Panc1 (cell line): ENCODE results near the gene DNAAF9. TPM values are rescaled to one million over a fixed set of nuclear protein-coding genes. Genes with fewer than 3 reads are reported as not detected.

Source experiments
- ATAC-seq: fragments of 200-7000 bp; cut with Tn5 transposase; 2 replicates; pipeline ENCODE4 v1.9.1; 2020; ENCODE audit warnings: mild to moderate bottlenecking, moderate library complexity
- BruUV-seq: library from RNA; stranded (reverse); fragments of 400-500 nt; replicated peaks from 2 replicates; lab custom pipeline; 2021; lab: Mats Ljungman, UMichigan
- CTCF ChIA-PET: fragments of 300-600 bp; sonication (Branson Sonifier 250); formaldehyde crosslinking; loops from one replicate; lab custom pipeline; 2022; ENCODE audit warnings: antibody characterized with exemption; lab: Charles Lee
- POLR2A ChIA-PET: fragments of 300-600 bp; sonication (Branson Sonifier 250); formaldehyde crosslinking; loops from one replicate; lab custom pipeline; 2022; ENCODE audit warnings: antibody characterized with exemption; lab: Charles Lee
- DNase-seq: peaks from one replicate; pipeline ENCODE4 v3.0.0-alpha.2; 2010; ENCODE audit warnings: low read depth, low spot score
- H3K27ac ChIP-seq: 2 replicates; pipeline ENCODE4 v1.5.1; 2011; ENCODE audit warnings: mild to moderate bottlenecking, low read length, inconsistent platforms
- H3K27me3 ChIP-seq: fragments of 200-500 bp; sonication (Bioruptor generic); 2 replicates; pipeline ENCODE4 v1.6.0; 2014; ENCODE audit warnings: low read length, inconsistent platforms; ENCODE audit not compliant: control insufficient read depth, insufficient read depth
- H3K36me3 ChIP-seq: fragments of 200-500 bp; sonication (Bioruptor generic); 2 replicates; pipeline ENCODE4 v1.5.1; 2014; ENCODE audit warnings: inconsistent platforms, mild to moderate bottlenecking, low read length, moderate library complexity; ENCODE audit not compliant: control insufficient read depth, insufficient read depth
- H3K4me1 ChIP-seq: 2 replicates; pipeline ENCODE4 v1.5.1; 2011; ENCODE audit warnings: inconsistent platforms, mild to moderate bottlenecking, low read length, moderate library complexity; ENCODE audit not compliant: control insufficient read depth, insufficient read depth
- H3K4me3 ChIP-seq, 2 experiments: 2 replicates each; pipeline ENCODE4 v1.5.1; 2011 to 2012; ENCODE audit warnings: low read depth in 2 of 2, low read length in 2 of 2, mild to moderate bottlenecking in 2 of 2, inconsistent platforms in 1 of 2, moderate library complexity in 1 of 2
- H3K9me3 ChIP-seq: fragments of 200-500 bp; sonication (Bioruptor generic); 2 replicates; pipeline ENCODE4 v1.5.1; 2014; ENCODE audit warnings: low read depth, mild to moderate bottlenecking, inconsistent platforms, low read length, moderate library complexity; ENCODE audit not compliant: control insufficient read depth, insufficient read depth
- POLR2AphosphoS5 ChIP-seq: IDR thresholded peaks from 2 replicates; pipeline ENCODE4 v1.6.1; 2012; ENCODE audit warnings: mild to moderate bottlenecking, low read depth, low read length, moderate library complexity
- REST ChIP-seq, 2 experiments: IDR thresholded peaks; 2 replicates each; pipeline ENCODE4 v1.6.1; 2011 to 2012; ENCODE audit warnings: low read depth in 2 of 2, control low read depth in 1 of 2, low read length in 1 of 2, mild to moderate bottlenecking in 1 of 2, moderate library complexity in 1 of 2; ENCODE audit not compliant: insufficient read depth in 1 of 2
- SIN3A ChIP-seq: IDR thresholded peaks from 2 replicates; pipeline ENCODE4 v1.6.1; 2012; ENCODE audit warnings: low read depth, mild to moderate bottlenecking, low read length, moderate library complexity, borderline replicate concordance; ENCODE audit not compliant: insufficient read depth
- TCF7L2 ChIP-seq: IDR thresholded peaks from 2 replicates; pipeline ENCODE4 v1.6.1; 2011; ENCODE audit warnings: mild to moderate bottlenecking, low read depth, low read length, inconsistent platforms
- in situ Hi-C: cut with HindIII; loops from 2 replicates; pipeline ENCODE4 v1.10.0; 2016; ENCODE audit warnings: low sequenced_read_pairs, low pct_unique_long_range_greater_than_20kb
- intact Hi-C: fragments of 100-400 bp; cut with micrococcal nuclease; formaldehyde crosslinking; loops from one replicate; pipeline ENCODE4 v1.10.0; 2022; ENCODE audit not compliant: unreplicated experiment
- total RNA-seq: library from RNA; stranded (reverse); gene quantifications from one replicate; pipeline ENCODE4 v1.2.1, GENCODE V29; 2021; ENCODE audit not compliant: unreplicated experiment
- TF ChIP-seq, protein P1 (sequence below): fragments of 450-650 bp; IDR thresholded peaks from 2 replicates; pipeline ENCODE4 v1.5.1; 2017; ENCODE audit warnings: mild to moderate bottlenecking

Gene DNAAF9
- total RNA-seq, 1 experiment from 2014 or later, result 7.4 TPM

DNA sequence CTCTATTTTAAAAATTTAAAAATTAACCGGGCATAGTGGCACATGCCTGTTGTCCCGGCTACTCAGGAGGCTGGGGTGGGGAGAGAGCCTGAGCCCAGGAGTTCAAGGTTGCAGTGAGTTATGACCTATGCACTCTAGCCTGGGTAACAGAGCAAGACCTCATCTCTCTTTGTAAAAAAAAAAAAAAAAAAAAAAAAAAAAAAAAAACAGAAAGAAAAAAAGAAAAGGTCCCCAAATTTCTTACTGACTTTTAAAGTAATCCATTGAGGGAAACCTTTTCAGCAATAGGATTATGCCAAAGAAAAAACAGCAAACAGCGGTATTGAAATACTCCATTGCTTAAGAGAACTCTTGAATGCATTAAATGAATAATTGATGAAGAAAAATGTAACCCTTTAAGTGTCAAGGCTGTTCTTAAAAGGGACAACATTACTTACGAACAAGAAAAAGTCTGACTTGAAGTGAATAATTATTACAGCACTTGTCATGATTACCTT is 6.0 kb upstream of the DNAAF9 start:
- POLR2A ChIA-PET, result no interaction called here

DNA sequence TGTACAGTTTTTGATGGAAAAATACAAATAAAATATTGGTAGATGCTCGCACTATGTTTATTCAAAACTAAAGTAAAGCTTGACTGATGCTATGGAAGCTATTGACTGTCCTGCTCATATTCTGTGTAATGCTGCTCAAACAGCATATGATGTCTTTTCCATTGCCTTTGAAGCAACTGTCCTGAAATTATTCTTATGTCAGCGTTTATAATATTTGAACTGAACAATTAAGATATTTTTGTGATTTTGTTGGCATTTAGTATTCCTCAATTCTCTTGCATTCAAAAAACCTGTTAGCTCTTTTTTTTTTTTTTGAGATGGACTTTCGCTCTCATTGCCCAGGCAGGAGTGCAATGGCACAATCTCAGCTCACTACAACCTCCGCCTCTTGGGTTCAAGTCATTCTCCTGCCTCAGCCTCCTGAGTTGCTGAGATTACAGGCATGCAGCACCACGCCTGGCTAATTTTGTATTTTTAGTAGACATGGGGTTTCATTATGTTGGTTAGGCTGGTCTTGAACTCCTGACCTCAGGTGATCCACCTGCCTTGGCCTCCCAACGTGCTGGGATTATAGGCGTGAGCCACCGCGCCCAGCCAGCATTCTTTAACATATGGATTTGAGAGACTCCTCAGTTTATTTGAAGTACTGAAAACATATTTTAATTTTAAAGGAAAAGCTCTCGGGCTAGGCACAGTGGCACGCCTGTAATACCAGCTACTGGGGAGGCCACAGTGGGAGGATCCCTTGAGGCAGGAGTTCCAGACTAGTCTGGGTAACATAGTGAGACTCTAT is 5.3 kb upstream of the DNAAF9 start:
- TF ChIP-seq SIN3A (no peak), POLR2AphosphoS5 (no peak), TCF7L2 (no peak)
- in situ Hi-C loops, result no loop called here
- POLR2A ChIA-PET, result no interaction called here
- H3K9me3 ChIP-seq, result no peaks in the 10 kb centered on the region
- H3K27ac ChIP-seq, result no peak overlapping the region
- ATAC-seq, result no peak
- CTCF ChIA-PET, result no interaction called here
- intact Hi-C loops, result no loop called here
- H3K4me3 ChIP-seq, result no peak overlapping the region
- H3K27me3 ChIP-seq, result 0 out of 2 replicates have a peak, but pooled peaks cover 2% of the 10 kb centered on the region
- no TSS peak for BruUV-seq
- H3K36me3 ChIP-seq, result no peaks in the 10 kb centered on the region
- no peaks in the 10 kb centered on the region for H3K4me1 ChIP-seq
- DNase-seq, result no peak

More for the DNA sequence above, 6.0 kb upstream of the DNAAF9 start:
- DNase-seq, result no peak
- no peak for ATAC-seq
- Histone ChIP-seq H3K36me3 (no peaks in the 10 kb centered on the region), H3K4me3 (no peak overlapping the region), H3K9me3 (no peaks in the 10 kb centered on the region), H3K4me1 (no peaks in the 10 kb centered on the region), H3K27ac (no peak overlapping the region), H3K27me3 (0 out of 2 replicates have a peak, but pooled peaks cover 2% of the 10 kb centered on the region)
- in situ Hi-C loops, result no loop called here
- intact Hi-C loops, result no loop called here
- TF ChIP-seq POLR2AphosphoS5 (no peak), TCF7L2 (no peak), REST (IDR thresholded peaks at IDR 0.05; ENCODE audit: insufficient read depth in 1 of 2, low read depth in 2 of 2, low read length in 1 of 2) (no peak), SIN3A (no peak)
- TF ChIP-seq, protein P1, sequence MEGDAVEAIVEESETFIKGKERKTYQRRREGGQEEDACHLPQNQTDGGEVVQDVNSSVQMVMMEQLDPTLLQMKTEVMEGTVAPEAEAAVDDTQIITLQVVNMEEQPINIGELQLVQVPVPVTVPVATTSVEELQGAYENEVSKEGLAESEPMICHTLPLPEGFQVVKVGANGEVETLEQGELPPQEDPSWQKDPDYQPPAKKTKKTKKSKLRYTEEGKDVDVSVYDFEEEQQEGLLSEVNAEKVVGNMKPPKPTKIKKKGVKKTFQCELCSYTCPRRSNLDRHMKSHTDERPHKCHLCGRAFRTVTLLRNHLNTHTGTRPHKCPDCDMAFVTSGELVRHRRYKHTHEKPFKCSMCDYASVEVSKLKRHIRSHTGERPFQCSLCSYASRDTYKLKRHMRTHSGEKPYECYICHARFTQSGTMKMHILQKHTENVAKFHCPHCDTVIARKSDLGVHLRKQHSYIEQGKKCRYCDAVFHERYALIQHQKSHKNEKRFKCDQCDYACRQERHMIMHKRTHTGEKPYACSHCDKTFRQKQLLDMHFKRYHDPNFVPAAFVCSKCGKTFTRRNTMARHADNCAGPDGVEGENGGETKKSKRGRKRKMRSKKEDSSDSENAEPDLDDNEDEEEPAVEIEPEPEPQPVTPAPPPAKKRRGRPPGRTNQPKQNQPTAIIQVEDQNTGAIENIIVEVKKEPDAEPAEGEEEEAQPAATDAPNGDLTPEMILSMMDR, result no peak
- BruUV-seq, result no TSS peak
- CTCF ChIA-PET, result no interaction called here
